Kidney (tissue), 14 donors: ENCODE measurements around the gene FREM1. TPM values are rescaled to one million over a fixed set of nuclear protein-coding genes. Genes with fewer than 3 reads are reported as not detected.
A peak's percentile ranks its signal among the peaks of the same experiment; 100 is the strongest.

Experiments
- DNase-seq, 5 donors: peaks; one replicate each; pipeline ENCODE4 v3.0.0-alpha.2; 2013 to 2020
- FAIRE-seq: peaks from 2 replicates; lab custom pipeline; 2012; peaks lifted over from hg19 to GRCh38; lab: Jason Lieb, UNC
- H3K27ac ChIP-seq, 2 donors: one replicate each; pipeline ENCODE4 v1.7.0; 2013; ENCODE audit warnings: low read depth in 2 of 2, low read length in 2 of 2, inconsistent platforms in 1 of 2
- H3K27me3 ChIP-seq: one replicate; pipeline ENCODE4 v1.7.1; 2013; ENCODE audit warnings: low read length, inconsistent platforms; ENCODE audit not compliant: control insufficient read depth, insufficient read depth
- H3K36me3 ChIP-seq, 3 donors: one replicate each; pipeline versions ENCODE4 v1.7.0 to v1.7.1; 2013; ENCODE audit warnings: low read length in 3 of 3, control low read depth in 1 of 3, inconsistent platforms in 1 of 3; ENCODE audit not compliant: insufficient read depth in 3 of 3, control insufficient read depth in 2 of 3
- H3K4me1 ChIP-seq, 3 donors: one replicate each; pipeline versions ENCODE4 v1.7.0 to v1.7.1; 2013; ENCODE audit warnings: low read length in 3 of 3, inconsistent platforms in 1 of 3, low read depth in 1 of 3; ENCODE audit not compliant: control insufficient read depth in 2 of 3, insufficient read depth in 2 of 3
- H3K4me3 ChIP-seq, 3 donors: one replicate each; pipeline versions ENCODE4 v1.7.0 to v1.8.1; 2013; ENCODE audit warnings: low read length in 3 of 3, control low read depth in 1 of 3, inconsistent platforms in 1 of 3
- H3K9ac ChIP-seq, 3 donors: one replicate each; pipeline versions ENCODE4 v1.7.0 to v1.7.1; 2013; ENCODE audit warnings: low read length in 3 of 3, control low read depth in 1 of 3, inconsistent platforms in 1 of 3
- H3K9me3 ChIP-seq, 3 donors: one replicate each; pipeline versions ENCODE4 v1.7.0 to v1.7.1; 2013; ENCODE audit warnings: low read length in 3 of 3, control low read depth in 1 of 3, inconsistent platforms in 1 of 3; ENCODE audit not compliant: control insufficient read depth in 2 of 3, insufficient read depth in 1 of 3
- intact Hi-C: fragments of 100-400 bp; cut with DNase I; formaldehyde crosslinking; loops from one replicate; pipeline ENCODE4 v1.11.1; 2022
- polyA plus RNA-seq: library from polyadenylated mRNA; stranded (reverse); fragments of 350-450 nt; fragmentation: Illumina TruSeq; extraction: RNeasy Lipid Tissue Mini Kit (QIAGEN cat#74804); gene quantifications from one replicate; pipeline ENCODE4 v1.2.3, GENCODE V29; 2014; ENCODE audit warnings: low read depth, low replicate concordance; ENCODE audit not compliant: insufficient read depth
- total RNA-seq: library from RNA; stranded (reverse); fragmentation: NEBNext Ultra II Directional; extraction: Animal tissue kit (Norgen Biotek cat#: 25700); gene quantifications from one replicate; pipeline ENCODE4 v1.2.1, GENCODE V29; 2021
- TF ChIP-seq, protein P1 (sequence below): IDR thresholded peaks from 3 replicates; pipeline ENCODE4 v1.5.1; 2012; ENCODE audit warnings: mild to moderate bottlenecking, moderate library complexity, borderline replicate concordance; ENCODE audit not compliant: insufficient read depth; ENCODE audit errors: extremely low read depth
- donor health status: control.
- donor health status: control.
- donor health status: control.
- donor health status: control.
- donor health status: control.
- donor health status: DM: yes; HTN: yes; CAD: no.
- donor health status: Normal renal cell carcinoma (clear cell type).

The FREM1 gene
- total and polyA plus RNA-seq, 2 donors from 2014 or later: 8.3 to 17.0 TPM

DNA sequence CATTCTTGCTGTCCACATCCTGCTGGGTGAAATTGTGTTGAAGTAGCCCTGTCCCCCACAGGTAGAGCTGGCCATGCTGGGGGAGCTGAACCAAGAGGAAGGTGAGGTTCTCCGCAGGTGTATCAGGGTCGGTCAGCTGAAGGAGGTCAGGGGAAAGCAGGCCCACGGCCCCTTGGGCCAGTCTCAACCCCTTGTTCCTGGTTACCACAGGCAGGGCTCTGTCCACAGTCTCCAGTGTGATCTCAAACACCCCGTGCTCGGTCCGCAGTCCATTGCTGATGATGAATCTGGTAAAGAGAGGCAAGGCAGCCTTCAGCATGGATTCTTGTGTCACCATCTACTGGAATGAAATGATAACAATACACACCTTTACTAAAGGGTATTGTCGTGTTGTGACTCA, 134.3 kb downstream of the FREM1 start:
- Histone ChIP-seq H3K4me3 (no peak overlapping the region), H3K36me3 (peaks cover 0 to 4% (median 0%) of the 10 kb centered on the region in 3 donors), H3K9ac (no peak overlapping the region), H3K9me3 (no peaks in the 10 kb centered on the region), H3K4me1 (no peaks in the 10 kb centered on the region), H3K27ac (no peak overlapping the region), H3K27me3 (no peaks in the 10 kb centered on the region)
- peak in 1 of 5 donors; percentile 63 for DNase-seq
- intact Hi-C loops: no loop called here
- TF ChIP-seq, protein P1, sequence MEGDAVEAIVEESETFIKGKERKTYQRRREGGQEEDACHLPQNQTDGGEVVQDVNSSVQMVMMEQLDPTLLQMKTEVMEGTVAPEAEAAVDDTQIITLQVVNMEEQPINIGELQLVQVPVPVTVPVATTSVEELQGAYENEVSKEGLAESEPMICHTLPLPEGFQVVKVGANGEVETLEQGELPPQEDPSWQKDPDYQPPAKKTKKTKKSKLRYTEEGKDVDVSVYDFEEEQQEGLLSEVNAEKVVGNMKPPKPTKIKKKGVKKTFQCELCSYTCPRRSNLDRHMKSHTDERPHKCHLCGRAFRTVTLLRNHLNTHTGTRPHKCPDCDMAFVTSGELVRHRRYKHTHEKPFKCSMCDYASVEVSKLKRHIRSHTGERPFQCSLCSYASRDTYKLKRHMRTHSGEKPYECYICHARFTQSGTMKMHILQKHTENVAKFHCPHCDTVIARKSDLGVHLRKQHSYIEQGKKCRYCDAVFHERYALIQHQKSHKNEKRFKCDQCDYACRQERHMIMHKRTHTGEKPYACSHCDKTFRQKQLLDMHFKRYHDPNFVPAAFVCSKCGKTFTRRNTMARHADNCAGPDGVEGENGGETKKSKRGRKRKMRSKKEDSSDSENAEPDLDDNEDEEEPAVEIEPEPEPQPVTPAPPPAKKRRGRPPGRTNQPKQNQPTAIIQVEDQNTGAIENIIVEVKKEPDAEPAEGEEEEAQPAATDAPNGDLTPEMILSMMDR: no peak
- no peak for FAIRE-seq

DNA sequence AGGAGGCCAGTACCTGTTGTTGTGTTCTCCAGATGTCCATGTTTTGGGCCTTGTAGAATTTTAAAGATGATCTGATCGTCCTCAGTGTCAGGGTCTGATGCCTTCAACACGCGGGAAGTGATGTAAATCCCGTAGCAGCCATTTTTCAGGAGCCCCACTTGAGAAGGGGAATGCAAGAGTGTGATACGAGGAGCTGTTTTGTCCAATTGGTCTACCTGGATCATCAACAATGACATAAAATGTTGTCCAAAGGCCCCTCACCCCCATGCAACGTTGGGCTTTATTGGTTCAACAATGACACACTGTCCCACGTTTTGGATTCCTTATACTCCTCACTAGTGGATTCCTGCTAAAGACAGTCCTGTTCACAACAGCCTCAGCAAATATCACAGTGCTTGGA, 139.6 kb downstream of the FREM1 start:
- no peak overlapping the region for H3K27ac ChIP-seq
- no peaks in the 10 kb centered on the region for H3K9me3 ChIP-seq
- TF ChIP-seq, protein P1: no peak
- FAIRE-seq (no peak), DNase-seq (no peak)
- H3K4me3 ChIP-seq: no peak overlapping the region
- H3K27me3 ChIP-seq: no peaks in the 10 kb centered on the region
- no peaks in the 10 kb centered on the region for H3K4me1 ChIP-seq
- peaks cover under 1 to 12% (median 8%) of the 10 kb centered on the region in 3 donors for H3K36me3 ChIP-seq
- no peak overlapping the region for H3K9ac ChIP-seq
- intact Hi-C loops: no loop called here

DNA sequence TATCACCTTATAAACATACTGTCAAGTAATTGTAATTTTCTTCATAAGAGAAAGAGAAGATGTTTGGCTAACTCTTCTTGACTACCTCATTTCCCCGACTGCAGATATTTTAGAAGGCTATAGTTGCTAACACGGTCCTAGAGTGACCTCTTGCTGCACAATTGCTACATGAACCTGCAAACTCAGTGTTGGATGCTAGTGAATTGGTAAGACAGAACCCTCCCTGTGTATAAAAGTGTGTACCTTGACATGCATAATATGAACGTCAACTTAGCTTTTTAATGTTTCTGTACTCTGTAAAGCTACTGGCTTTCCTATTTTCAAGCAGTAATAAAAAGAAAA, 141.0 kb downstream of the FREM1 start:
- intact Hi-C loops: loop anchor here (10.0 kb wide), 1 partner anchor 144 kb away; no protein-coding TSS in a partner anchor
- H3K9ac ChIP-seq: no peak overlapping the region
- no peak overlapping the region for H3K4me3 ChIP-seq
- H3K27ac ChIP-seq: no peak overlapping the region
- TF ChIP-seq, protein P1: no peak
- H3K27me3 ChIP-seq: no peaks in the 10 kb centered on the region
- no peaks in the 10 kb centered on the region for H3K9me3 ChIP-seq
- FAIRE-seq (no peak), DNase-seq (peak in 2 of 5 donors; percentile 10 to 25)
- no peaks in the 10 kb centered on the region for H3K4me1 ChIP-seq
- peaks cover 3 to 8% (median 8%) of the 10 kb centered on the region in 3 donors for H3K36me3 ChIP-seq
